GM21717 (cell line): ENCODE results near the gene CDKAL1.

ENCODE experiments used
- ATAC-seq: cut with Tn5 transposase; IDR thresholded peaks from one replicate; pipeline ENCODE4 v1.9.1; 2021; ENCODE audit warnings: mild to moderate bottlenecking, moderate library complexity; ENCODE audit not compliant: unreplicated experiment

Gene CDKAL1

GRCh38 chr6:20670750-20671149 is 136.5 kb downstream of the CDKAL1 start:
- ATAC-seq: no peak

- ATAC-seq: no peak
Measured at GRCh38 chr6:20672038-20672437, 137.8 kb downstream of the CDKAL1 start.

GRCh38 chr6:20673458-20673857 is 139.2 kb downstream of the CDKAL1 start:
- no peak for ATAC-seq

- no peak for ATAC-seq
Measured at GRCh38 chr6:20674664-20675063, 140.4 kb downstream of the CDKAL1 start.

- ATAC-seq: no peak
Measured at GRCh38 chr6:20678831-20679352, 144.6 kb downstream of the CDKAL1 start.

- ATAC-seq: peak; percentile 82
Measured at GRCh38 chr6:20680697-20681165, 146.5 kb downstream of the CDKAL1 start.

- ATAC-seq: peak; percentile 39
Measured at GRCh38 chr6:20681243-20681684, 147.0 kb downstream of the CDKAL1 start.

GRCh38 chr6:20684474-20684873 is 150.2 kb downstream of the CDKAL1 start:
- ATAC-seq: no peak

- no peak for ATAC-seq
Measured at GRCh38 chr6:20686142-20686541, 151.9 kb downstream of the CDKAL1 start.

- ATAC-seq: peak; percentile 31
Measured at GRCh38 chr6:20687494-20687893, 153.2 kb downstream of the CDKAL1 start.

- ATAC-seq: peak; percentile 87
Measured at GRCh38 chr6:20688710-20689500, 154.6 kb downstream of the CDKAL1 start.

- ATAC-seq: no peak
Measured at GRCh38 chr6:20691185-20691584, 156.9 kb downstream of the CDKAL1 start.

GRCh38 chr6:20692023-20692422 is 157.8 kb downstream of the CDKAL1 start:
- ATAC-seq: no peak

- no peak for ATAC-seq
Measured at GRCh38 chr6:20693466-20694063, 159.3 kb downstream of the CDKAL1 start.

- no peak for ATAC-seq
Measured at GRCh38 chr6:20696676-20697075, 162.4 kb downstream of the CDKAL1 start.

- no peak for ATAC-seq
Measured at GRCh38 chr6:20698675-20699074, 164.4 kb downstream of the CDKAL1 start.

GRCh38 chr6:20699402-20699801 is 165.1 kb downstream of the CDKAL1 start:
- no peak for ATAC-seq

GRCh38 chr6:20700375-20700774 is 166.1 kb downstream of the CDKAL1 start:
- no peak for ATAC-seq

- ATAC-seq: no peak
Measured at GRCh38 chr6:20702366-20702765, 168.1 kb downstream of the CDKAL1 start.

- ATAC-seq: no peak
Measured at GRCh38 chr6:20703049-20703448, 168.8 kb downstream of the CDKAL1 start.

GRCh38 chr6:20704325-20705025 is 170.2 kb downstream of the CDKAL1 start:
- no peak for ATAC-seq
